ENCODE measurements around the gene ELMO1.
A peak's percentile ranks its signal among the peaks of the same experiment; 100 is the strongest.
"Not testable (repeated sequence)": the region's sequence is repeated elsewhere in the genome, so short reads cannot be mapped to it uniquely, and the experiment has no call there.

Gene ELMO1

GRCh38 chr7:36994456-36995112 is 454.1 kb downstream of the ELMO1 start:
- no peak for DNase-seq (ENCODE audit: low read depth in 2 of 2, low spot score in 1 of 2)

- peak; percentile 11 to 16 for DNase-seq (ENCODE audit: low read depth in 2 of 2, low spot score in 1 of 2)
Observed at GRCh38 chr7:36986948-36987724, 461.5 kb downstream of the ELMO1 start.

- no peak for DNase-seq (ENCODE audit: low read depth in 2 of 2, low spot score in 1 of 2)
Observed at GRCh38 chr7:36986511-36986933, 462.1 kb downstream of the ELMO1 start.

- no peak for DNase-seq (ENCODE audit: low read depth in 2 of 2, low spot score in 1 of 2)
Observed at GRCh38 chr7:36985866-36986400, 462.7 kb downstream of the ELMO1 start.

GRCh38 chr7:36985316-36985715 is 463.3 kb downstream of the ELMO1 start:
- DNase-seq (ENCODE audit: low read depth in 2 of 2, low spot score in 1 of 2) = no peak

GRCh38 chr7:36984710-36985312 is 463.9 kb downstream of the ELMO1 start:
- no peak for DNase-seq (ENCODE audit: low read depth in 2 of 2, low spot score in 1 of 2)

GRCh38 chr7:36984041-36984521 is 464.6 kb downstream of the ELMO1 start:
- no peak for DNase-seq (ENCODE audit: low read depth in 2 of 2, low spot score in 1 of 2)

GRCh38 chr7:36982766-36983165 is 465.9 kb downstream of the ELMO1 start:
- no peak for DNase-seq (ENCODE audit: low read depth in 2 of 2, low spot score in 1 of 2)

- DNase-seq (ENCODE audit: low read depth in 2 of 2, low spot score in 1 of 2) = no peak
Observed at GRCh38 chr7:36979810-36980248, 468.8 kb downstream of the ELMO1 start.

GRCh38 chr7:36978461-36978860 is 470.2 kb downstream of the ELMO1 start:
- no peak for DNase-seq (ENCODE audit: low read depth in 2 of 2, low spot score in 1 of 2)

- no peak for DNase-seq (ENCODE audit: low read depth in 2 of 2, low spot score in 1 of 2)
Observed at GRCh38 chr7:36977878-36978277, 470.8 kb downstream of the ELMO1 start.

- DNase-seq (ENCODE audit: low read depth in 2 of 2, low spot score in 1 of 2) = not testable (repeated sequence)
Observed at GRCh38 chr7:36973534-36973933, 475.1 kb downstream of the ELMO1 start.

GRCh38 chr7:36972140-36972518 is 476.5 kb downstream of the ELMO1 start:
- no peak for DNase-seq (ENCODE audit: low read depth in 2 of 2, low spot score in 1 of 2)

GRCh38 chr7:36971515-36972139 is 477.0 kb downstream of the ELMO1 start:
- DNase-seq (ENCODE audit: low read depth in 2 of 2, low spot score in 1 of 2) = no peak

GRCh38 chr7:36970551-36971514 is 477.8 kb downstream of the ELMO1 start:
- no peak for DNase-seq (ENCODE audit: low read depth in 2 of 2, low spot score in 1 of 2)

GRCh38 chr7:36969376-36969775 is 479.3 kb downstream of the ELMO1 start:
- peak in 1 of 2 donors; percentile 2 for DNase-seq (ENCODE audit: low read depth in 2 of 2, low spot score in 1 of 2)

- no peak for DNase-seq (ENCODE audit: low read depth in 2 of 2, low spot score in 1 of 2)
Observed at GRCh38 chr7:36967387-36967786, 481.3 kb downstream of the ELMO1 start.

GRCh38 chr7:36966636-36967035 is 482.0 kb downstream of the ELMO1 start:
- DNase-seq (ENCODE audit: low read depth in 2 of 2, low spot score in 1 of 2) = no peak

GRCh38 chr7:36966039-36966438 is 482.6 kb downstream of the ELMO1 start:
- no peak for DNase-seq (ENCODE audit: low read depth in 2 of 2, low spot score in 1 of 2)

GRCh38 chr7:36965625-36966024 is 483.0 kb downstream of the ELMO1 start:
- no peak for DNase-seq (ENCODE audit: low read depth in 2 of 2, low spot score in 1 of 2)
